NB4 (cell line): ENCODE data around the gene CXCL17.

Experiments
- MYC ChIP-seq: IDR thresholded peaks from 2 replicates; pipeline ENCODE4 v1.6.1; 2011; ENCODE audit warnings: low read depth, low read length
- POLR2A ChIP-seq: IDR thresholded peaks from 2 replicates; pipeline ENCODE4 v1.6.1; 2011; ENCODE audit warnings: mild to moderate bottlenecking; ENCODE audit not compliant: insufficient read length; ENCODE audit errors: extremely low read depth
- TF ChIP-seq, protein P1 (sequence below): IDR thresholded peaks from 2 replicates; pipeline ENCODE4 v1.6.1; 2011; ENCODE audit warnings: low read depth, low read length
- TF ChIP-seq, protein P2 (sequence below): IDR thresholded peaks from one replicate; pipeline ENCODE4 v1.5.1; 2012; ENCODE audit warnings: low read depth, low read length

DNA sequence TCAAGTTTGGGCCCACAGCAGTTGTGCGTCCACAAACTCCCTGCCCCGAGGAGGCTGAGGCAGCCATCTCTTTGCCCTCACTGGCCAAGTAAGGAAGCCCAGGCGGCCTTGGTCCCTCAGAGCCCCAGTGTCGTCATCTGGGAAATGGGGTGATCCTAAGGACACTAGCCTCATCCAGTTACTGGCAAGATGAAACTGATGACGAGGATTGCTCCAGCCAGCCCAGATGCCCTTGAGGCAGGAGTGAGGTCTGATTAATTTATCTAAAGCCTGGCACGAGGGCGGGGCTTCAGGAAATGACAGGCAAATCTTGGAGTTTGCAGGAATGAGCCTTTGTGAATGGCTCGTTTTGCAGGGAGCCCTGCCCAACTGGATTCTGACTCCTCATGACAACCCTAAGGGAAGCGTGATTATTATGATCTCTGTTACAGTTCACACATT is 21.1 kb downstream of the CXCL17 start:
- TF ChIP-seq POLR2A: no peak
- TF ChIP-seq MYC: no peak
- TF ChIP-seq, protein P1, sequence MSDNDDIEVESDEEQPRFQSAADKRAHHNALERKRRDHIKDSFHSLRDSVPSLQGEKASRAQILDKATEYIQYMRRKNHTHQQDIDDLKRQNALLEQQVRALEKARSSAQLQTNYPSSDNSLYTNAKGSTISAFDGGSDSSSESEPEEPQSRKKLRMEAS: no peak
- TF ChIP-seq, protein P2, sequence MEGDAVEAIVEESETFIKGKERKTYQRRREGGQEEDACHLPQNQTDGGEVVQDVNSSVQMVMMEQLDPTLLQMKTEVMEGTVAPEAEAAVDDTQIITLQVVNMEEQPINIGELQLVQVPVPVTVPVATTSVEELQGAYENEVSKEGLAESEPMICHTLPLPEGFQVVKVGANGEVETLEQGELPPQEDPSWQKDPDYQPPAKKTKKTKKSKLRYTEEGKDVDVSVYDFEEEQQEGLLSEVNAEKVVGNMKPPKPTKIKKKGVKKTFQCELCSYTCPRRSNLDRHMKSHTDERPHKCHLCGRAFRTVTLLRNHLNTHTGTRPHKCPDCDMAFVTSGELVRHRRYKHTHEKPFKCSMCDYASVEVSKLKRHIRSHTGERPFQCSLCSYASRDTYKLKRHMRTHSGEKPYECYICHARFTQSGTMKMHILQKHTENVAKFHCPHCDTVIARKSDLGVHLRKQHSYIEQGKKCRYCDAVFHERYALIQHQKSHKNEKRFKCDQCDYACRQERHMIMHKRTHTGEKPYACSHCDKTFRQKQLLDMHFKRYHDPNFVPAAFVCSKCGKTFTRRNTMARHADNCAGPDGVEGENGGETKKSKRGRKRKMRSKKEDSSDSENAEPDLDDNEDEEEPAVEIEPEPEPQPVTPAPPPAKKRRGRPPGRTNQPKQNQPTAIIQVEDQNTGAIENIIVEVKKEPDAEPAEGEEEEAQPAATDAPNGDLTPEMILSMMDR: no peak
